Rectal smooth muscle tissue (tissue), 1 donor: ENCODE data around the gene ADAT3.

ENCODE experiments used
- H3K27ac ChIP-seq: one replicate; pipeline ENCODE4 v1.7.0; 2013; ENCODE audit warnings: low read depth, low read length, inconsistent platforms
- H3K27me3 ChIP-seq: one replicate; pipeline ENCODE4 v1.7.0; 2013; ENCODE audit warnings: low read length; ENCODE audit not compliant: control insufficient read depth, insufficient read depth
- H3K36me3 ChIP-seq: one replicate; pipeline ENCODE4 v1.7.0; 2013; ENCODE audit warnings: low read length; ENCODE audit not compliant: control insufficient read depth, insufficient read depth
- H3K4me1 ChIP-seq: one replicate; pipeline ENCODE4 v1.7.0; 2013; ENCODE audit warnings: low read length; ENCODE audit not compliant: control insufficient read depth, insufficient read depth
- H3K4me3 ChIP-seq: one replicate; pipeline ENCODE4 v1.7.0; 2013; ENCODE audit warnings: low read length
- H3K9ac ChIP-seq: one replicate; pipeline ENCODE4 v1.7.0; 2013; ENCODE audit warnings: low read length

Gene ADAT3

DNA sequence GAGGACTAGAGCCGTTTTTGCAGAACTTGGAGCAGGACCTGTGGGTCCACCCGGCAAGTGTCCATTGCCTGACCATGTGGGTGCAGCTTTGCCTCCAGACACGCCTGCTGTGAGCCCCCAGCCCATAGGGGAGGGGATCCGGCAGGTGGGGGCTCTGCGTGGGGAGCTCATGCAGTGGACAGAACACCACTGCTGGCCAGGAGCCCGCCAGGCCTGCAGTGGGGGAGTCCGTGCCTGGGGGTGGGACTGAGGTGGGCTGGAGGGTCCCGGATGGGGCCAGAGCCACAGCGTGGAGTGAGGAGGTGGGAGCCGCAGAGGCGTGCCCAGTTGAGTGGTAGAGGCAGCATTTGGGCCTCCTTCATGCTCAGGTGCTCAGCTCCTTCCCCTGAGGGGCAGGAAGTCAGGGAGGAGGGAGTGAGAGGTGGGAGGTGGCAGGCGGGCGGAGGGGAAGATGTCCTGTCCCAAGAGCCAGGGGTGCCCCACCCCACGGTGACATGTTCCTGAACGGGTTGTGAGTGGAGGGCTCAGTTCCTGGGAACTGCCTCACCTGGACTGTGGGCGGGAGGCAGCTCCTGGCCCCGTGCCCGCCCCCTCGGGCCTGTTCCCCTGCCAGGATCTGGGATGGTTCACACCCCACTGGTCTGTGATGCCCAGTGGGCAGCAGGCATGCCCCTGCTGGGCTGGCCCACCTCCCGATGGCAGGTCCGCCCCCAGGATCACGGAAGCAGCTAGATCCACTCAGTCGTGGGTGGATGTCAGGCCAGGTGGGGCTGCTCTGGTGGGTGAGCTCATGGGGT is 8.8 kb downstream of the ADAT3 start:
- H3K4me1 ChIP-seq, result no peaks in the 10 kb centered on the region
- H3K9ac ChIP-seq, result no peak overlapping the region
- H3K4me3 ChIP-seq, result no peak overlapping the region
- H3K36me3 ChIP-seq, result peaks cover 7% of the 10 kb centered on the region
- no peak overlapping the region for H3K27ac ChIP-seq
- no peaks in the 10 kb centered on the region for H3K27me3 ChIP-seq

GRCh38 chr19:1914826-1915341 is 9.7 kb downstream of the ADAT3 start:
- Histone ChIP-seq H3K4me3 (no peak overlapping the region), H3K4me1 (no peaks in the 10 kb centered on the region), H3K27me3 (no peaks in the 10 kb centered on the region), H3K9ac (no peak overlapping the region), H3K27ac (no peak overlapping the region), H3K36me3 (peaks cover 8% of the 10 kb centered on the region)

- no peak overlapping the region for H3K4me3 ChIP-seq
- H3K9ac ChIP-seq, result no peak overlapping the region
- no peaks in the 10 kb centered on the region for H3K27me3 ChIP-seq
- no peaks in the 10 kb centered on the region for H3K4me1 ChIP-seq
- H3K27ac ChIP-seq, result no peak overlapping the region
- peaks cover 10% of the 10 kb centered on the region for H3K36me3 ChIP-seq
These were observed 11.9 kb downstream of the ADAT3 start for GRCh38 chr19:1917146-1917545.

DNA sequence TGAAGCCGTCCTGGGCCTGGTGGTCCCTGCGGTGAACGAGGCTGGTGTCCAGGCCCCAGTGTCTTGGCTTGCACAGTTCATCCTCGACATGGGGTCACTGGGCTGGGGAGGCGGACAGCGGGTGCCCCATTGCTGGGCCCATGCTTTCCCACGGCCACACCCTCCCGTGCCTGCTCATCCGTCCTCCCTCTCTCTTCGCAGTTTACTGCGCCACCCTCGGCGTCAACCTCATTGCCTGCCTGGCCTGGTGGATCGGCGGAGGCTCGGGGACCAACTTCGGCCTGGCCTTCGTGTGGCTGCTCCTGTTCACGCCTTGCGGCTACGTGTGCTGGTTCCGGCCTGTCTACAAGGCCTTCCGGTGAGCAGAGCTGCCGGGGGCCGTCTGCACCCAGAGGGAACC is 12.7 kb downstream of the ADAT3 start:
- Histone ChIP-seq H3K27me3 (no peaks in the 10 kb centered on the region), H3K36me3 (peaks cover 10% of the 10 kb centered on the region), H3K4me1 (no peaks in the 10 kb centered on the region), H3K9ac (no peak overlapping the region), H3K4me3 (no peak overlapping the region), H3K27ac (no peak overlapping the region)

- Histone ChIP-seq H3K4me1 (no peaks in the 10 kb centered on the region), H3K9ac (no peak overlapping the region), H3K27ac (no peak overlapping the region), H3K4me3 (no peak overlapping the region), H3K36me3 (peaks cover 4% of the 10 kb centered on the region), H3K27me3 (no peaks in the 10 kb centered on the region)
These were observed 13.8 kb downstream of the ADAT3 start for GRCh38 chr19:1918975-1919374.

- Histone ChIP-seq H3K4me3 (no peak overlapping the region), H3K27ac (no peak overlapping the region), H3K36me3 (peaks cover 4% of the 10 kb centered on the region), H3K9ac (no peak overlapping the region), H3K4me1 (no peaks in the 10 kb centered on the region), H3K27me3 (no peaks in the 10 kb centered on the region)
These were observed 15.4 kb downstream of the ADAT3 start for GRCh38 chr19:1920644-1921043.

GRCh38 chr19:1921326-1921725 is 16.1 kb downstream of the ADAT3 start:
- H3K27me3 ChIP-seq, result no peaks in the 10 kb centered on the region
- peaks cover 4% of the 10 kb centered on the region for H3K36me3 ChIP-seq
- no peak overlapping the region for H3K4me3 ChIP-seq
- no peak overlapping the region for H3K27ac ChIP-seq
- no peak overlapping the region for H3K9ac ChIP-seq
- H3K4me1 ChIP-seq, result no peaks in the 10 kb centered on the region

GRCh38 chr19:1921825-1922224 is 16.6 kb downstream of the ADAT3 start:
- no peaks in the 10 kb centered on the region for H3K27me3 ChIP-seq
- H3K4me1 ChIP-seq, result no peaks in the 10 kb centered on the region
- no peak overlapping the region for H3K9ac ChIP-seq
- H3K27ac ChIP-seq, result no peak overlapping the region
- peaks cover 4% of the 10 kb centered on the region for H3K36me3 ChIP-seq
- no peak overlapping the region for H3K4me3 ChIP-seq

- no peaks in the 10 kb centered on the region for H3K27me3 ChIP-seq
- no peaks in the 10 kb centered on the region for H3K4me1 ChIP-seq
- no peak overlapping the region for H3K9ac ChIP-seq
- H3K4me3 ChIP-seq, result no peak overlapping the region
- H3K36me3 ChIP-seq, result peaks cover 4% of the 10 kb centered on the region
- H3K27ac ChIP-seq, result no peak overlapping the region
These were observed 17.6 kb downstream of the ADAT3 start for GRCh38 chr19:1922803-1923202.

DNA sequence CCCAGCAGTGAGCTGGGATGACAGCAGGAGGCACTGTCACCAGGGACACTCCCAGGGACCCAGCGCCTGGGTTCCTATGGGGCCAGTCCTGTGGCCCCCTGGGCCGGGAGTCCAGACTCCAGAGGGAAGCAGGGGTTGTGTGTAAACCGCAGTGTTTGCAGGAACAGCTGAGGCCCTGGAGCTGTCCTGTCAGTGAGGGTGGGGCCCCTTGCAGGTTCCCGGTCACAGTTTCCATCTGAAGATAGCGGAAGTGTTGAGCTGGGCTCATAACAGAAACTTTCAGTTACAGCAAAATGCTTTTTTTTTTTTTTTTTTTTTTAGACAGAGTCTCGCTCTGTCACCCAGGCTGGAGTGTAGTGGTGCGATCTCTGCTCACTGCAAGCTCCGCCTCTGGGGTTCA is 18.1 kb downstream of the ADAT3 start:
- Histone ChIP-seq H3K36me3 (peaks cover 4% of the 10 kb centered on the region), H3K27ac (no peak overlapping the region), H3K4me3 (no peak overlapping the region), H3K9ac (no peak overlapping the region), H3K27me3 (no peaks in the 10 kb centered on the region), H3K4me1 (no peaks in the 10 kb centered on the region)

DNA sequence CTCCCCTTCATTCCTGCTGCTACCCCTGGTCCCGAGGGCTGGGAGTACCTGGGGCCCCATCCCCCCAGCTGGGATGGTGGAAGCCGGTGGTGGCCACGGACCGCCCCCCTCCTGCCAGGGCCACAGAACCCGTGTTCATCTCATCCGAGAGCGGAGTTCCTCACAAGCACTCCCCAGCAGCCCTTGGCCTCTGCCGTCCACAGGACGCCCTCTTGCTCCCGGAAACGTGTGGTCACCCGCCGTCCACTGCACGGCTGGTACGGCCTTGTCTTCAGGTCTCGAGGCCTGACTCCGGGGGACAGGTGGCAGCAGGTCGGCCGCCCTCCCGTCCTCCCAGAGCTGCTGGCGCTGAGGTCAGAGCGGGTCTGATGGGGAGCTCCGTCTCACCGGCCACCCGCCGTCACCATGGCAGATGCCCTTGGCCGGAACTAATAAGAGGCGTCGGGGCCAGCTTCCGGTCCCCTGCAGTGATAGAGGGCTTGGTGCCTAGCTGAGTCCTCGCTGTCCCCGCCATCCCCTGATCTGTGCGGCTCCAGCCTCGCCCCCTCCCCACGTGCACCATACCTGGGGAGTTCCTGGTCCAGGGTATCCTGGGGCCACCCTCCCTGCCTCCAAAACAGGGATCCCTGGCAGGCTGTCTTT is 19.2 kb downstream of the ADAT3 start:
- Histone ChIP-seq H3K27ac (no peak overlapping the region), H3K36me3 (peaks cover 2% of the 10 kb centered on the region)

GRCh38 chr19:1925544-1925943 is 20.3 kb downstream of the ADAT3 start:
- Histone ChIP-seq H3K4me3 (no peak overlapping the region), H3K36me3 (peaks cover 2% of the 10 kb centered on the region), H3K4me1 (peaks cover 3% of the 10 kb centered on the region), H3K27ac (no peak overlapping the region), H3K27me3 (no peaks in the 10 kb centered on the region), H3K9ac (no peak overlapping the region)

More for the DNA sequence above, 19.2 kb downstream of the ADAT3 start:
- Histone ChIP-seq H3K9ac (no peak overlapping the region), H3K27me3 (no peaks in the 10 kb centered on the region), H3K4me3 (no peak overlapping the region), H3K4me1 (no peaks in the 10 kb centered on the region)
